Measurements from ENCODE around the gene C14orf93. TPM values are rescaled to one million over a fixed set of nuclear protein-coding genes. Genes with fewer than 3 reads are reported as not detected.

C14orf93 gene
- total RNA-seq, 6 experiments from 2014 or later: 1.7 to 4.0 (median 3.2) TPM

- ATAC-seq: no peak
Observed at GRCh38 chr14:23002592-23002991, 7.4 kb downstream of the C14orf93 start.

GRCh38 chr14:23000860-23001259, 9.1 kb downstream of the C14orf93 start:
- Histone ChIP-seq H3K27ac (no peak overlapping the region), H3K27me3 (no peaks in the 10 kb centered on the region), H3K36me3 (no peaks in the 10 kb centered on the region), H3K9me3 (no peaks in the 10 kb centered on the region), H3K4me3 (no peak overlapping the region), H3K4me1 (peaks cover 0 to under 1% (median 0%) of the 10 kb centered on the region in 4 donors)
- TF ChIP-seq POLR2A (IDR thresholded peaks at IDR 0.05): no peak
- TF ChIP-seq CTCF (IDR thresholded peaks at IDR 0.05): no peak
- DNase-seq (no peak), ATAC-seq (no peak)
- intact Hi-C loops (cut with DNase I): no loop called here
- WGBS (ENCODE audit: insufficient coverage, low coverage, low lambda C conversion rate, missing lambda C conversion rate): 81% methylated on average over 2 of the region's 2 CpGs

More at GRCh38 chr14:23002592-23002991, 7.4 kb downstream of the C14orf93 start:
- no peaks in the 10 kb centered on the region for H3K9me3 ChIP-seq
- H3K27me3 ChIP-seq: no peaks in the 10 kb centered on the region
- no peaks in the 10 kb centered on the region for H3K36me3 ChIP-seq
- DNase-seq: no peak
- no peak overlapping the region for H3K4me3 ChIP-seq
- H3K4me1 ChIP-seq: peaks cover 0 to 9% (median 2%) of the 10 kb centered on the region in 4 donors
- intact Hi-C loops (cut with DNase I): no loop called here
- WGBS (ENCODE audit: insufficient coverage, low coverage, low lambda C conversion rate, missing lambda C conversion rate): 70% methylated on average over 2 of the region's 3 CpGs
- no peak overlapping the region for H3K27ac ChIP-seq
- TF ChIP-seq POLR2A (IDR thresholded peaks at IDR 0.05) (no peak), CTCF (IDR thresholded peaks at IDR 0.05) (no peak)

GRCh38 chr14:22998329-22999012, 11.5 kb downstream of the C14orf93 start:
- 65% methylated on average over 4 of the region's 16 CpGs for WGBS (ENCODE audit: insufficient coverage, low coverage, low lambda C conversion rate, missing lambda C conversion rate)
- Histone ChIP-seq H3K27me3 (no peaks in the 10 kb centered on the region), H3K4me3 (no peak overlapping the region), H3K9me3 (no peaks in the 10 kb centered on the region), H3K27ac (no peak overlapping the region), H3K4me1 (no peaks in the 10 kb centered on the region), H3K36me3 (no peaks in the 10 kb centered on the region)
- DNase-seq (no peak), ATAC-seq (no peak)
- no peak for TF ChIP-seq POLR2A (IDR thresholded peaks at IDR 0.05)
- TF ChIP-seq CTCF (IDR thresholded peaks at IDR 0.05): no peak
- intact Hi-C loops (cut with DNase I): no loop called here

GRCh38 chr14:22997676-22998323, 12.1 kb downstream of the C14orf93 start:
- Histone ChIP-seq H3K4me1 (no peaks in the 10 kb centered on the region), H3K27me3 (no peaks in the 10 kb centered on the region), H3K36me3 (no peaks in the 10 kb centered on the region), H3K9me3 (no peaks in the 10 kb centered on the region), H3K27ac (no peak overlapping the region), H3K4me3 (no peak overlapping the region)
- 47% methylated on average over 8 of the region's 9 CpGs for WGBS (ENCODE audit: insufficient coverage, low coverage, low lambda C conversion rate, missing lambda C conversion rate)
- no peak for DNase-seq
- no peak for TF ChIP-seq CTCF (IDR thresholded peaks at IDR 0.05)
- TF ChIP-seq POLR2A (IDR thresholded peaks at IDR 0.05): no peak
- intact Hi-C loops (cut with DNase I): no loop called here
- no peak for ATAC-seq

Measured in right lobe of liver (tissue), 6 donors.